ENCODE results near the gene AQP12B.
"Not testable (repeated sequence)": the region's sequence is repeated elsewhere in the genome, so short reads cannot be mapped to it uniquely, and the experiment has no call there.

DNA sequence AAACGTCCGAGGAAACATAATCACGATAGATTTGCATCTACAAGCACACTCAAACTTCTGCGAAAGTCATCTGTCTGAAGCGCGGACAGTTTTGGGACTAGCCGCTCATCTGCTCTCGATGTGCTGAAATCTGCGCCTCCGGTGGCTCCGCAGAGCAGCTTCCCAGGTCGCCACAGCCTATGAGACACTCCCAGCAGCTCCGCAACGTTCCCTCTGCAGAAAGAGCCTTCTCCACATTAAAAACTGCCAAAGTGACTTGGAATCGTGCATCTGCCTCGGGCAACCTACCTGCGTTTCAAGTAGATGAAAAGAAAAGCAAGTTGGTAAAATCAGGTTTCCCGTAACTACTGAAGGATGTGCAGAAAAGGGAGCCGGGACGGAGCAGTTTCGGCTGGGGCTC, 17.9 kb upstream of the AQP12B start:
- TF ChIP-seq, protein P1, sequence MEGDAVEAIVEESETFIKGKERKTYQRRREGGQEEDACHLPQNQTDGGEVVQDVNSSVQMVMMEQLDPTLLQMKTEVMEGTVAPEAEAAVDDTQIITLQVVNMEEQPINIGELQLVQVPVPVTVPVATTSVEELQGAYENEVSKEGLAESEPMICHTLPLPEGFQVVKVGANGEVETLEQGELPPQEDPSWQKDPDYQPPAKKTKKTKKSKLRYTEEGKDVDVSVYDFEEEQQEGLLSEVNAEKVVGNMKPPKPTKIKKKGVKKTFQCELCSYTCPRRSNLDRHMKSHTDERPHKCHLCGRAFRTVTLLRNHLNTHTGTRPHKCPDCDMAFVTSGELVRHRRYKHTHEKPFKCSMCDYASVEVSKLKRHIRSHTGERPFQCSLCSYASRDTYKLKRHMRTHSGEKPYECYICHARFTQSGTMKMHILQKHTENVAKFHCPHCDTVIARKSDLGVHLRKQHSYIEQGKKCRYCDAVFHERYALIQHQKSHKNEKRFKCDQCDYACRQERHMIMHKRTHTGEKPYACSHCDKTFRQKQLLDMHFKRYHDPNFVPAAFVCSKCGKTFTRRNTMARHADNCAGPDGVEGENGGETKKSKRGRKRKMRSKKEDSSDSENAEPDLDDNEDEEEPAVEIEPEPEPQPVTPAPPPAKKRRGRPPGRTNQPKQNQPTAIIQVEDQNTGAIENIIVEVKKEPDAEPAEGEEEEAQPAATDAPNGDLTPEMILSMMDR (IDR thresholded peaks at IDR 0.05): not testable (repeated sequence)
- TF ChIP-seq CHD2 (IDR thresholded peaks at IDR 0.05; ENCODE audit: low read length, partially characterized antibody); RFX5 (IDR thresholded peaks at IDR 0.05; ENCODE audit: low read length); MXI1 (IDR thresholded peaks at IDR 0.05; ENCODE audit: low read depth, low read length); JUND (IDR thresholded peaks at IDR 0.05); GABPA (IDR thresholded peaks at IDR 0.05; ENCODE audit: low read depth); TAF1 (IDR thresholded peaks at IDR 0.05; ENCODE audit: borderline replicate concordance, low read depth, low read length); EP300 (IDR thresholded peaks at IDR 0.05; ENCODE audit: borderline replicate concordance in 1 of 2, low read depth in 1 of 2, low read length in 1 of 2); SIN3A (IDR thresholded peaks at IDR 0.05; ENCODE audit: borderline replicate concordance, low read depth, low read length); RAD21 (IDR thresholded peaks at IDR 0.05; ENCODE audit: low read length): not testable (repeated sequence)
- TF ChIP-seq, protein P2, sequence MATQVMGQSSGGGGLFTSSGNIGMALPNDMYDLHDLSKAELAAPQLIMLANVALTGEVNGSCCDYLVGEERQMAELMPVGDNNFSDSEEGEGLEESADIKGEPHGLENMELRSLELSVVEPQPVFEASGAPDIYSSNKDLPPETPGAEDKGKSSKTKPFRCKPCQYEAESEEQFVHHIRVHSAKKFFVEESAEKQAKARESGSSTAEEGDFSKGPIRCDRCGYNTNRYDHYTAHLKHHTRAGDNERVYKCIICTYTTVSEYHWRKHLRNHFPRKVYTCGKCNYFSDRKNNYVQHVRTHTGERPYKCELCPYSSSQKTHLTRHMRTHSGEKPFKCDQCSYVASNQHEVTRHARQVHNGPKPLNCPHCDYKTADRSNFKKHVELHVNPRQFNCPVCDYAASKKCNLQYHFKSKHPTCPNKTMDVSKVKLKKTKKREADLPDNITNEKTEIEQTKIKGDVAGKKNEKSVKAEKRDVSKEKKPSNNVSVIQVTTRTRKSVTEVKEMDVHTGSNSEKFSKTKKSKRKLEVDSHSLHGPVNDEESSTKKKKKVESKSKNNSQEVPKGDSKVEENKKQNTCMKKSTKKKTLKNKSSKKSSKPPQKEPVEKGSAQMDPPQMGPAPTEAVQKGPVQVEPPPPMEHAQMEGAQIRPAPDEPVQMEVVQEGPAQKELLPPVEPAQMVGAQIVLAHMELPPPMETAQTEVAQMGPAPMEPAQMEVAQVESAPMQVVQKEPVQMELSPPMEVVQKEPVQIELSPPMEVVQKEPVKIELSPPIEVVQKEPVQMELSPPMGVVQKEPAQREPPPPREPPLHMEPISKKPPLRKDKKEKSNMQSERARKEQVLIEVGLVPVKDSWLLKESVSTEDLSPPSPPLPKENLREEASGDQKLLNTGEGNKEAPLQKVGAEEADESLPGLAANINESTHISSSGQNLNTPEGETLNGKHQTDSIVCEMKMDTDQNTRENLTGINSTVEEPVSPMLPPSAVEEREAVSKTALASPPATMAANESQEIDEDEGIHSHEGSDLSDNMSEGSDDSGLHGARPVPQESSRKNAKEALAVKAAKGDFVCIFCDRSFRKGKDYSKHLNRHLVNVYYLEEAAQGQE (IDR thresholded peaks at IDR 0.05; ENCODE audit: low read depth, low read length): not testable (repeated sequence)
- TF ChIP-seq, protein P3, sequence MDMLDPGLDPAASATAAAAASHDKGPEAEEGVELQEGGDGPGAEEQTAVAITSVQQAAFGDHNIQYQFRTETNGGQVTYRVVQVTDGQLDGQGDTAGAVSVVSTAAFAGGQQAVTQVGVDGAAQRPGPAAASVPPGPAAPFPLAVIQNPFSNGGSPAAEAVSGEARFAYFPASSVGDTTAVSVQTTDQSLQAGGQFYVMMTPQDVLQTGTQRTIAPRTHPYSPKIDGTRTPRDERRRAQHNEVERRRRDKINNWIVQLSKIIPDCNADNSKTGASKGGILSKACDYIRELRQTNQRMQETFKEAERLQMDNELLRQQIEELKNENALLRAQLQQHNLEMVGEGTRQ (IDR thresholded peaks at IDR 0.05; ENCODE audit: borderline replicate concordance, low read depth, low read length): not testable (repeated sequence)
- TF ChIP-seq, protein P4, sequence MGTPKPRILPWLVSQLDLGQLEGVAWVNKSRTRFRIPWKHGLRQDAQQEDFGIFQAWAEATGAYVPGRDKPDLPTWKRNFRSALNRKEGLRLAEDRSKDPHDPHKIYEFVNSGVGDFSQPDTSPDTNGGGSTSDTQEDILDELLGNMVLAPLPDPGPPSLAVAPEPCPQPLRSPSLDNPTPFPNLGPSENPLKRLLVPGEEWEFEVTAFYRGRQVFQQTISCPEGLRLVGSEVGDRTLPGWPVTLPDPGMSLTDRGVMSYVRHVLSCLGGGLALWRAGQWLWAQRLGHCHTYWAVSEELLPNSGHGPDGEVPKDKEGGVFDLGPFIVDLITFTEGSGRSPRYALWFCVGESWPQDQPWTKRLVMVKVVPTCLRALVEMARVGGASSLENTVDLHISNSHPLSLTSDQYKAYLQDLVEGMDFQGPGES (IDR thresholded peaks at IDR 0.05; ENCODE audit: low read depth, low read length): not testable (repeated sequence)

Measured in SK-N-SH (cell line).